Cardiac fibroblast (primary cell): ENCODE results near the gene LGI4.
A peak's percentile ranks its signal among the peaks of the same experiment; 100 is the strongest.

Experiments
- DNase-seq, 2 donors: peaks; one replicate each; pipeline versions ENCODE4 v3.0.0 to v3.0.0-alpha.2; 2010; ENCODE audit warnings: low read depth in 2 of 2
- H3K4me3 ChIP-seq, 2 donors: replicated peaks in 1 of 2; 1 replicate in 1 of 2; 2 replicates in 1 of 2; pipeline ENCODE4 v1.5.1; 2011; ENCODE audit warnings: low read depth in 2 of 2, low read length in 2 of 2, mild to moderate bottlenecking in 2 of 2, moderate library complexity in 1 of 2
- CTCF ChIP-seq: IDR thresholded peaks from one replicate; pipeline ENCODE4 v1.5.1; 2011; ENCODE audit warnings: low read depth, mild to moderate bottlenecking, low read length, inconsistent platforms

LGI4 gene

GRCh38 chr19:35090506-35091214 is 44.2 kb downstream of the LGI4 start:
- no peak overlapping the region for H3K4me3 ChIP-seq
- peak; percentile 71 to 78 for DNase-seq
- peak; percentile 57 for TF ChIP-seq CTCF

- no peak for TF ChIP-seq CTCF
- H3K4me3 ChIP-seq = no peak overlapping the region
- DNase-seq = no peak
Measured at GRCh38 chr19:35090160-35090505, 44.7 kb downstream of the LGI4 start.

GRCh38 chr19:35089554-35089953 is 45.3 kb downstream of the LGI4 start:
- H3K4me3 ChIP-seq = no peak overlapping the region
- no peak for DNase-seq
- TF ChIP-seq CTCF = no peak

GRCh38 chr19:35088131-35088913 is 46.5 kb downstream of the LGI4 start:
- no peak overlapping the region for H3K4me3 ChIP-seq
- TF ChIP-seq CTCF = no peak
- peak; percentile 73 to 85 for DNase-seq

GRCh38 chr19:35087393-35087792 is 47.5 kb downstream of the LGI4 start:
- H3K4me3 ChIP-seq = no peak overlapping the region
- TF ChIP-seq CTCF = no peak
- DNase-seq = no peak

GRCh38 chr19:35086455-35086854 is 48.4 kb downstream of the LGI4 start:
- no peak overlapping the region for H3K4me3 ChIP-seq
- DNase-seq = no peak
- no peak for TF ChIP-seq CTCF

- no peak for TF ChIP-seq CTCF
- DNase-seq = no peak
- no peak overlapping the region for H3K4me3 ChIP-seq
Measured at GRCh38 chr19:35085947-35086346, 48.9 kb downstream of the LGI4 start.
